HL-60 (cell line): ENCODE measurements around the gene NACA2.

Experiments
- DNase-seq, 2 experiments: peaks; one replicate each; pipeline ENCODE4 v3.0.0-alpha.2; 2010 to 2020; ENCODE audit warnings: low read depth in 1 of 2, low spot score in 1 of 2
- H3K27ac ChIP-seq: fragments of 250-450 bp; sonication (Bioruptor Pico); replicated peaks from 2 replicates; pipeline ENCODE4 v1.5.1; 2020; ENCODE audit warnings: mild to moderate bottlenecking, moderate library complexity
- H3K27me3 ChIP-seq: fragments of 250-450 bp; sonication (Bioruptor Pico); 2 replicates; pipeline ENCODE4 v1.5.1; 2021; ENCODE audit warnings: mild to moderate bottlenecking, moderate library complexity; ENCODE audit not compliant: insufficient read depth, poor library complexity, severe bottlenecking
- H3K4me3 ChIP-seq: replicated peaks from 2 replicates; pipeline ENCODE4 v1.5.1; 2011; ENCODE audit warnings: mild to moderate bottlenecking, control low read depth, low read length; ENCODE audit not compliant: insufficient read depth
- CTCF ChIP-seq: IDR thresholded peaks from one replicate; pipeline ENCODE4 v1.5.1; 2011; ENCODE audit warnings: low read length, control low read depth, inconsistent platforms; ENCODE audit not compliant: insufficient read depth
- GABPA ChIP-seq: IDR thresholded peaks from 2 replicates; pipeline ENCODE4 v1.6.1; 2012; ENCODE audit warnings: low read depth
- POLR2AphosphoS5 ChIP-seq: IDR thresholded peaks from 2 replicates; pipeline ENCODE4 v1.6.1; 2012; ENCODE audit warnings: low read depth
- SPI1 ChIP-seq: IDR thresholded peaks from 2 replicates; pipeline ENCODE4 v1.6.1; 2012; ENCODE audit warnings: low read depth, mild to moderate bottlenecking, borderline replicate concordance
- TF ChIP-seq, protein P1 (sequence below): IDR thresholded peaks from 2 replicates; pipeline ENCODE4 v1.6.1; 2012; ENCODE audit warnings: low read depth; ENCODE audit not compliant: insufficient replicate concordance

The NACA2 gene

DNA sequence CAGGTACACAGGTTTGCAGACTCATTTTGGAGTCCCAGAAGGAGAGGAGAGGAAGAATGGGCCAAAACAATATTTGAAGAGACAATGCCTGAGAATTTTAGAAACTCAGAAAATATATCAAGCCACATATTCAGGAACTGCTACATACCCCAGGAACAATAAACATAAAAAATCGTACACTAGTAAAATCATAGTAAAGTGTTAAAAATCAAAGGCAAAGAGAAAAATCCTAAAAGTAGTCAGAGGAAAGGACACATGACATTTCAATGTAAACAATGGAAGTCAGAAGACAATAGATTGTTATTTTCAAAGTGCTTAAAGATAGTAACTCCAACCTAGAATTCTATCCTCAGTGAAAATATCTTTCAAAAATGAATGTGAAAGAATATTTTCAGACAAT, 28.5 kb upstream of the NACA2 start:
- no peak overlapping the region for H3K27ac ChIP-seq
- DNase-seq, result no peak
- H3K27me3 ChIP-seq, result no peaks in the 10 kb centered on the region
- H3K4me3 ChIP-seq, result no peak overlapping the region
- TF ChIP-seq SPI1 (no peak), POLR2AphosphoS5 (no peak), GABPA (no peak), CTCF (no peak)
- TF ChIP-seq, protein P1, sequence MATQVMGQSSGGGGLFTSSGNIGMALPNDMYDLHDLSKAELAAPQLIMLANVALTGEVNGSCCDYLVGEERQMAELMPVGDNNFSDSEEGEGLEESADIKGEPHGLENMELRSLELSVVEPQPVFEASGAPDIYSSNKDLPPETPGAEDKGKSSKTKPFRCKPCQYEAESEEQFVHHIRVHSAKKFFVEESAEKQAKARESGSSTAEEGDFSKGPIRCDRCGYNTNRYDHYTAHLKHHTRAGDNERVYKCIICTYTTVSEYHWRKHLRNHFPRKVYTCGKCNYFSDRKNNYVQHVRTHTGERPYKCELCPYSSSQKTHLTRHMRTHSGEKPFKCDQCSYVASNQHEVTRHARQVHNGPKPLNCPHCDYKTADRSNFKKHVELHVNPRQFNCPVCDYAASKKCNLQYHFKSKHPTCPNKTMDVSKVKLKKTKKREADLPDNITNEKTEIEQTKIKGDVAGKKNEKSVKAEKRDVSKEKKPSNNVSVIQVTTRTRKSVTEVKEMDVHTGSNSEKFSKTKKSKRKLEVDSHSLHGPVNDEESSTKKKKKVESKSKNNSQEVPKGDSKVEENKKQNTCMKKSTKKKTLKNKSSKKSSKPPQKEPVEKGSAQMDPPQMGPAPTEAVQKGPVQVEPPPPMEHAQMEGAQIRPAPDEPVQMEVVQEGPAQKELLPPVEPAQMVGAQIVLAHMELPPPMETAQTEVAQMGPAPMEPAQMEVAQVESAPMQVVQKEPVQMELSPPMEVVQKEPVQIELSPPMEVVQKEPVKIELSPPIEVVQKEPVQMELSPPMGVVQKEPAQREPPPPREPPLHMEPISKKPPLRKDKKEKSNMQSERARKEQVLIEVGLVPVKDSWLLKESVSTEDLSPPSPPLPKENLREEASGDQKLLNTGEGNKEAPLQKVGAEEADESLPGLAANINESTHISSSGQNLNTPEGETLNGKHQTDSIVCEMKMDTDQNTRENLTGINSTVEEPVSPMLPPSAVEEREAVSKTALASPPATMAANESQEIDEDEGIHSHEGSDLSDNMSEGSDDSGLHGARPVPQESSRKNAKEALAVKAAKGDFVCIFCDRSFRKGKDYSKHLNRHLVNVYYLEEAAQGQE, result no peak

- TF ChIP-seq, protein P1, result no peak
- TF ChIP-seq CTCF, result no peak
- TF ChIP-seq GABPA, result no peak
- DNase-seq, result no peak
- H3K27ac ChIP-seq, result no peak overlapping the region
- H3K4me3 ChIP-seq, result no peak overlapping the region
- H3K27me3 ChIP-seq, result no peaks in the 10 kb centered on the region
Measured at GRCh38 chr17:61618950-61619349, 27.9 kb upstream of the NACA2 start.

DNA sequence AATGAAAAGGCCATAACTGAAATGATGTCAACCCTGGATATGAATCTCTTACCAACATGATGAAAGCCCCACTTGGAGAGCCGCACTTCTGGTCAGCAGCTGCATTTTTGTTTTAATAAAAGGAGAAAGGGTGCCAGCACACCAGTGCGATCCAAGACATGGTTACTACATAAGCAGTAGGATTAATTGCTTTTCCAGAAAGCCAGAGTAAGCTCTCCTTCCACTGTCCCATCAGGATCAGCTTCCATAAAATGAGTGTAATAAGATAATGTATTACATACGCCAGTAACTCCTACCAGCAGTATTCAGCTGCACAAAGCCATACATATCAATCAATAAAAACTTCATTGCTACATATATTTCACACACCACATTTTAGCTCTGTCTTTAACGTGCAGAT, 26.3 kb upstream of the NACA2 start:
- DNase-seq, result no peak
- H3K27me3 ChIP-seq, result no peaks in the 10 kb centered on the region
- TF ChIP-seq POLR2AphosphoS5 (no peak), CTCF (no peak), SPI1 (no peak), GABPA (no peak)
- TF ChIP-seq, protein P1, result no peak
- no peak overlapping the region for H3K4me3 ChIP-seq
- H3K27ac ChIP-seq, result no peak overlapping the region
